Psoas muscle (tissue), 8 donors: Measurements from ENCODE around the gene ELMO1. TPM values are rescaled to one million over a fixed set of nuclear protein-coding genes. Genes with fewer than 3 reads are reported as not detected.

Source experiments
- ATAC-seq, 4 donors: fragments of 200-7000 bp; cut with Tn5 transposase; one replicate each; pipeline ENCODE4 v1.9.1; 2020; ENCODE audit warnings: moderate library complexity in 3 of 4, mild to moderate bottlenecking in 2 of 4
- DNase-seq, 2 donors: peaks; one replicate each; pipeline ENCODE4 v3.0.0-alpha.2; 2020
- H3K27ac ChIP-seq: fragments of 200-600 bp; one replicate; pipeline ENCODE4 v1.8.0; 2022
- H3K27me3 ChIP-seq, 3 donors: fragments of 200-600 bp in 1 of 3; one replicate each; pipeline versions ENCODE4 v1.6.1 to v1.8.0; 2013 to 2022; ENCODE audit warnings: low read length in 2 of 3, mild to moderate bottlenecking in 2 of 3, moderate library complexity in 1 of 3; ENCODE audit not compliant: insufficient read depth in 3 of 3
- H3K36me3 ChIP-seq, 2 donors: fragments of 200-600 bp in 1 of 2; one replicate each; pipeline versions ENCODE4 v1.6.1 to v1.8.0; 2013 to 2022; ENCODE audit warnings: low read depth in 1 of 2, mild to moderate bottlenecking in 1 of 2, moderate library complexity in 1 of 2; ENCODE audit not compliant: insufficient read depth in 1 of 2
- H3K4me1 ChIP-seq: fragments of 200-600 bp; one replicate; pipeline ENCODE4 v1.8.0; 2022
- H3K4me3 ChIP-seq: fragments of 200-600 bp; one replicate; pipeline ENCODE4 v1.8.0; 2022; ENCODE audit warnings: mild to moderate bottlenecking
- H3K9me3 ChIP-seq: fragments of 200-600 bp; one replicate; pipeline ENCODE4 v1.8.0; 2022
- WGBS, 3 donors: extraction: QIAGEN DNeasy Blood & Tissue Kit; methylation state at CpG; one replicate each; pipeline versions ENCODE4 v1.1.6 to v1.1.7; 2013; 5-methylcytosine and 5-hydroxymethylcytosine counted together
- intact Hi-C, 2 donors: fragments of 100-400 bp; cut with DNase I; formaldehyde crosslinking; loops; one replicate each; pipeline versions ENCODE4 v1.11.0 to v1.14.2; 2022
- polyA plus RNA-seq, 3 donors: library from polyadenylated mRNA; stranded (reverse); fragments of 200-250 nt; gene quantifications; one replicate each; pipeline ENCODE4 v1.2.3, GENCODE V29; 2013
- total RNA-seq, 4 donors: library from RNA; stranded (reverse); fragmentation: NEBNext Ultra II Directional in 2 of 4; extraction: Animal tissue kit (Norgen Biotek cat#: 25700) in 2 of 4; gene quantifications; one replicate each; pipeline versions ENCODE4 v1.2.1 to v1.2.4, GENCODE V29; 2021 to 2023
- TF ChIP-seq, protein P1 (sequence below): fragments of 200-600 bp; IDR thresholded peaks from one replicate; pipeline ENCODE4 v1.8.0; 2022; ENCODE audit warnings: antibody characterized with exemption
- donor health status: healthy with polysubstance abuse.
- donor health status: DM: no; HTN: no; CAD: no; lungs with moderate emphysema.
- donor health status: Bipolar disorder and iron deficiency.
- donor health status: healthy.
- donor health status: DM: yes; HTN: yes; CAD: no.
- donor health status: DM: no; HTN: no; CAD: no.
- donor health status: DM: no; HTN: no; CAD: no.
- donor health status: DM: yes; HTN: yes; CAD: no.

ELMO1 gene
- total and polyA plus RNA-seq, 7 donors = 2.8 to 8.1 (median 6.9) TPM

GRCh38 chr7:36949711-36950600 is 498.7 kb downstream of the ELMO1 start:
- Histone ChIP-seq H3K27me3 (no peaks in the 10 kb centered on the region), H3K27ac (no peak overlapping the region), H3K4me3 (no peak overlapping the region), H3K36me3 (no peaks in the 10 kb centered on the region), H3K9me3 (no peaks in the 10 kb centered on the region), H3K4me1 (peaks cover 15% of the 10 kb centered on the region)
- TF ChIP-seq, protein P1, sequence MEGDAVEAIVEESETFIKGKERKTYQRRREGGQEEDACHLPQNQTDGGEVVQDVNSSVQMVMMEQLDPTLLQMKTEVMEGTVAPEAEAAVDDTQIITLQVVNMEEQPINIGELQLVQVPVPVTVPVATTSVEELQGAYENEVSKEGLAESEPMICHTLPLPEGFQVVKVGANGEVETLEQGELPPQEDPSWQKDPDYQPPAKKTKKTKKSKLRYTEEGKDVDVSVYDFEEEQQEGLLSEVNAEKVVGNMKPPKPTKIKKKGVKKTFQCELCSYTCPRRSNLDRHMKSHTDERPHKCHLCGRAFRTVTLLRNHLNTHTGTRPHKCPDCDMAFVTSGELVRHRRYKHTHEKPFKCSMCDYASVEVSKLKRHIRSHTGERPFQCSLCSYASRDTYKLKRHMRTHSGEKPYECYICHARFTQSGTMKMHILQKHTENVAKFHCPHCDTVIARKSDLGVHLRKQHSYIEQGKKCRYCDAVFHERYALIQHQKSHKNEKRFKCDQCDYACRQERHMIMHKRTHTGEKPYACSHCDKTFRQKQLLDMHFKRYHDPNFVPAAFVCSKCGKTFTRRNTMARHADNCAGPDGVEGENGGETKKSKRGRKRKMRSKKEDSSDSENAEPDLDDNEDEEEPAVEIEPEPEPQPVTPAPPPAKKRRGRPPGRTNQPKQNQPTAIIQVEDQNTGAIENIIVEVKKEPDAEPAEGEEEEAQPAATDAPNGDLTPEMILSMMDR = no peak
- no peak for DNase-seq
- intact Hi-C loops = no loop called here
- WGBS, 3 donors = 43 to 53% (median 51%) methylated on average over 8 of the region's 8 CpGs
- ATAC-seq = no peak

DNA sequence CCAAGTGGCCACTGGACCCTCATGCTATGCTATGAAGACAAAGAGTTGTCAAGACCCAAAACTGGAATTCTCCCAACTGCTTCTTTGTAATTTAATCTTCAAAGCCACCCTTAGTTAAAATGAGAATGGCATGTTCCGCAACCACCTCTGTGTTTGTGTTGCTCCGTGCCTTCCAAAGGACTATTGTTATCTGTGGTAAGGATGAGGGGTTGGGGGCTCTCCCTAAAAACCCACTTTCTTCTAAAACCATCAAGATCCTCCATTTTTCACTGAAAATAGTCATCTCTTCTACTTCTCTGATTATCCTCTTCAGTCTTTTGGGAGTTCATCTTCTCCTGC is 502.3 kb downstream of the ELMO1 start:
- 52 to 73% (median 59%) methylated on average over 2 of the region's 2 CpGs for WGBS, 3 donors
- ATAC-seq (no peak), DNase-seq (no peak)
- H3K9me3 ChIP-seq = peaks cover 7% of the 10 kb centered on the region
- no peak overlapping the region for H3K27ac ChIP-seq
- H3K36me3 ChIP-seq = no peaks in the 10 kb centered on the region
- no peak overlapping the region for H3K4me3 ChIP-seq
- intact Hi-C loops = no loop called here
- TF ChIP-seq, protein P1 = no peak
- H3K4me1 ChIP-seq = peaks cover 15% of the 10 kb centered on the region
- H3K27me3 ChIP-seq = no peaks in the 10 kb centered on the region

DNA sequence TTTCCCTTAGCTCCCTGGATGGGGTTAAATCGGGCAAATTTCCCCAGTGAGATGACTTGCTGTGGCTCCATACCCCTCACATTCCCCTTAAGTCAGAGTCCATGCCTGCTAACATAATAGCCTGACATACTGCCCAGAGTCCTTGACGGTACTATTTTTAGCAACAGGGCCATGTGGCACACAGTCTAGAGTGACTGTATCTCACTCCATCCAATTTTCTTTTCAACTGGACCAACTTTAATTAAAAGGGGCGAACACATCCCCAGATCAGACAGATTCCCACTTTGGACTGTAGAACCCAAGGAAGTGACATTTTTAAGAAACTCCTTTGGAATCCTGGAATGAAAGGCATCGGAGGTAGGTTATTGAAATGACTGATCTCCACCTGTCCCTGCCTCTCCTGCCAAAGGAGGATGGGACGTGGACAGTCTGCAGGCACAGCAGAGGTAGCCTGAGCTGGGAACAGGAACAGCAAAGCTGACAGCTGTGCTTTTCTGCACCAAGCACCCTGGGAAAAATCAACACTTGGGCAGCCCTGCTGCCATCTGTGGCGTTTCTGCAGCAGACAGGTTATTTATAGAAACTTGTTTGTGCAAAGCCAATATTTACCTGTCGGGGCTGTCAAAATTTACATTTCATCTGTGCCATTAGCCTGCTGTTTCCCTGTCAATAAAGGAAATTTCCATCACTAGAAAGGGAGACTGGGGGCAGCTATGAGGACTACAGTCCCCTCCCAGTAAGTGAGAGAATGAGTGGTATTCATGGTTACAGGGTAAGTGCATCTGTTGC is 502.9 kb downstream of the ELMO1 start:
- peaks cover 11% of the 10 kb centered on the region for H3K9me3 ChIP-seq
- H3K27me3 ChIP-seq = no peaks in the 10 kb centered on the region
- H3K4me1 ChIP-seq = peaks cover 15% of the 10 kb centered on the region
- intact Hi-C loops = no loop called here
- no peak overlapping the region for H3K4me3 ChIP-seq
- no peak for DNase-seq
- peak; percentile 78 to 90 (median 88) for ATAC-seq
- TF ChIP-seq, protein P1 = no peak
- no peak overlapping the region for H3K27ac ChIP-seq
- 24 to 40% (median 29%) methylated on average over 7 of the region's 7 CpGs for WGBS, 3 donors
- no peaks in the 10 kb centered on the region for H3K36me3 ChIP-seq

DNA sequence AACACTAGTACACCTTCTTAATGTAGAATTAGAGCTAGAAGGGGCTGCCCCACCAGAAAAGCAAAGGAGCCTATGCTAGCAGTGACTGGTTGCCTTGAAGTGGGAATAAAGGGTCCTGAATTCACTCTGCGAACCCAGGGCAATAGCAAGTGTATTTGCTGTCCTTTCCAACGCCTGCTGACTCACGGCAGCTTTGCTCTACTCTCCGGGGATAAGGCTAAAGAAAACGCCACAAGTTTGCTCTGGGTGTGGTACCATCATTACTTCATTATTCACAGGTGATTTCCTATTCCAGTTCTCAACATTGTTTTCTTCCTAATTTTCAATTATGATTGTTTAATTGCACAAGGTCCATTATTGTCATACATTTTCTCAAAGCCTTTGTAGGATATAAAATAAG is 503.8 kb downstream of the ELMO1 start:
- ATAC-seq (no peak), DNase-seq (no peak)
- H3K27me3 ChIP-seq = no peaks in the 10 kb centered on the region
- WGBS, 3 donors = 80 to 87% (median 85%) methylated on average over 5 of the region's 5 CpGs
- TF ChIP-seq, protein P1 = no peak
- intact Hi-C loops = no loop called here
- peaks cover 19% of the 10 kb centered on the region for H3K9me3 ChIP-seq
- peaks cover 11% of the 10 kb centered on the region for H3K4me1 ChIP-seq
- H3K27ac ChIP-seq = no peak overlapping the region
- no peak overlapping the region for H3K4me3 ChIP-seq
- H3K36me3 ChIP-seq = no peaks in the 10 kb centered on the region
